Aorta (tissue), 5 donors: Measurements from ENCODE around the gene NPFFR1. TPM values are rescaled to one million over a fixed set of nuclear protein-coding genes. Genes with fewer than 3 reads are reported as not detected.

Source experiments
- ATAC-seq: fragments of 200-7000 bp; cut with Tn5 transposase; one replicate; pipeline ENCODE4 v1.9.1; 2022; ENCODE audit warnings: moderate library complexity; ENCODE audit not compliant: low FRiP score
- DNase-seq, 2 donors: peaks; one replicate each; pipeline ENCODE4 v3.0.0-alpha.2; 2020
- H3K27ac ChIP-seq, 2 donors: one replicate each; pipeline ENCODE4 v1.5.1; 2013; ENCODE audit warnings: low read length in 2 of 2, mild to moderate bottlenecking in 2 of 2, moderate library complexity in 2 of 2, control low read depth in 1 of 2, inconsistent platforms in 1 of 2, low read depth in 1 of 2
- H3K27me3 ChIP-seq, 2 donors: one replicate each; pipeline ENCODE4 v1.6.1; 2013; ENCODE audit warnings: control low read depth in 1 of 2, low read length in 1 of 2, mild to moderate bottlenecking in 1 of 2, moderate library complexity in 1 of 2; ENCODE audit not compliant: insufficient read depth in 2 of 2, control insufficient read depth in 1 of 2
- H3K36me3 ChIP-seq, 2 donors: one replicate each; pipeline ENCODE4 v1.6.1; 2013; ENCODE audit warnings: control low read depth in 1 of 2, low read length in 1 of 2, mild to moderate bottlenecking in 1 of 2; ENCODE audit not compliant: insufficient read depth in 2 of 2, control insufficient read depth in 1 of 2
- H3K4me1 ChIP-seq, 2 donors: one replicate each; pipeline ENCODE4 v1.6.1; 2013; ENCODE audit warnings: low read length in 2 of 2, control low read depth in 1 of 2, mild to moderate bottlenecking in 1 of 2, moderate library complexity in 1 of 2; ENCODE audit not compliant: insufficient read depth in 2 of 2, control insufficient read depth in 1 of 2
- H3K4me3 ChIP-seq, 2 donors: one replicate each; pipeline ENCODE4 v1.5.1; 2013; ENCODE audit warnings: low read length in 2 of 2, control low read depth in 1 of 2, mild to moderate bottlenecking in 1 of 2
- H3K9me3 ChIP-seq: one replicate; pipeline ENCODE4 v1.6.1; 2013; ENCODE audit warnings: mild to moderate bottlenecking, low read length; ENCODE audit not compliant: control insufficient read depth
- WGBS, 2 donors: extraction: QIAGEN DNeasy Blood & Tissue Kit; methylation state at CpG; one replicate each; pipeline ENCODE4 v1.1.7; 2013; 5-methylcytosine and 5-hydroxymethylcytosine counted together
- intact Hi-C, 2 donors: fragments of 100-400 bp; cut with DNase I; formaldehyde crosslinking; loops; one replicate each; pipeline versions ENCODE4 v1.14.2 to v1.15.0; 2022
- long read RNA-seq, 2 donors: library from polyadenylated mRNA; unstranded; transcript quantifications; one replicate each; pipeline ENCODE4 v2.0.0, GENCODE V29; 2020 to 2021
- polyA plus RNA-seq, 2 donors: library from polyadenylated mRNA; stranded (reverse); fragments of 200-250 nt; gene quantifications; one replicate each; pipeline ENCODE4 v1.2.3, GENCODE V29; 2013
- total RNA-seq, 2 donors: library from RNA; stranded (reverse); fragmentation: NEBNext Ultra II Directional; extraction: Animal tissue kit (Norgen Biotek cat#: 25700); gene quantifications; one replicate each; pipeline ENCODE4 v1.2.1, GENCODE V29; 2021
- donor health status: healthy with polysubstance abuse.
- donor health status: Bipolar disorder and iron deficiency.
- donor health status: DM: no; HTN: no; CAD: no.
- donor health status: DM: no; HTN: no; CAD: no.
- donor health status: DM: yes; HTN: yes; CAD: no.

Gene NPFFR1, protein sequence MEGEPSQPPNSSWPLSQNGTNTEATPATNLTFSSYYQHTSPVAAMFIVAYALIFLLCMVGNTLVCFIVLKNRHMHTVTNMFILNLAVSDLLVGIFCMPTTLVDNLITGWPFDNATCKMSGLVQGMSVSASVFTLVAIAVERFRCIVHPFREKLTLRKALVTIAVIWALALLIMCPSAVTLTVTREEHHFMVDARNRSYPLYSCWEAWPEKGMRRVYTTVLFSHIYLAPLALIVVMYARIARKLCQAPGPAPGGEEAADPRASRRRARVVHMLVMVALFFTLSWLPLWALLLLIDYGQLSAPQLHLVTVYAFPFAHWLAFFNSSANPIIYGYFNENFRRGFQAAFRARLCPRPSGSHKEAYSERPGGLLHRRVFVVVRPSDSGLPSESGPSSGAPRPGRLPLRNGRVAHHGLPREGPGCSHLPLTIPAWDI
- under 1 TPM; 0.03 to 0.06 TPM for total RNA-seq
- under 1 TPM in 1 of 2 donors, not detected in 1; under 0.01 TPM for polyA plus RNA-seq
- long read RNA-seq, donor 1: 0 reads
- long read RNA-seq, donor 2: 0 reads

GRCh38 chr10:70283445-70284399 is at the start of gene NPFFR1:
NPFFR1 (minus strand) TSS chr10:70284004; CDS start chr10:70283676, 328 bp downstream.
- H3K9me3 ChIP-seq: no peaks in the 10 kb centered on the region
- no peaks in the 10 kb centered on the region for H3K4me1 ChIP-seq
- no peaks in the 10 kb centered on the region for H3K27me3 ChIP-seq
- intact Hi-C loops: no loop called here
- peak; percentile 65 for ATAC-seq
- no peak within 1 kb of the TSS for H3K27ac ChIP-seq
- no peaks in the 10 kb centered on the region for H3K36me3 ChIP-seq
- 7 to 8% methylated on average over 54 to 63 of the region's 63 CpGs for WGBS, 2 donors
- no peak within 1 kb of the TSS for H3K4me3 ChIP-seq
- DNase-seq: no peak

GRCh38 chr10:70333268-70333667 is 49.5 kb upstream of the NPFFR1 start:
- 97 to 99% methylated on average over 2 of the region's 2 CpGs for WGBS, 2 donors
- no peak for ATAC-seq
- Histone ChIP-seq H3K36me3 (no peaks in the 10 kb centered on the region), H3K27me3 (no peaks in the 10 kb centered on the region), H3K4me3 (no peak overlapping the region), H3K9me3 (no peaks in the 10 kb centered on the region), H3K4me1 (no peaks in the 10 kb centered on the region), H3K27ac (no peak overlapping the region)
- no peak for DNase-seq
- intact Hi-C loops: no loop called here

- Histone ChIP-seq H3K36me3 (no peaks in the 10 kb centered on the region), H3K9me3 (no peaks in the 10 kb centered on the region), H3K27me3 (no peaks in the 10 kb centered on the region), H3K4me1 (no peaks in the 10 kb centered on the region), H3K4me3 (no peak overlapping the region), H3K27ac (no peak overlapping the region)
- peak; percentile 74 for ATAC-seq
- 29 to 30% methylated on average over 10 of the region's 10 CpGs for whole genome bisulfite sequencing, 2 donors
- no peak for DNase-seq
- intact Hi-C loops: no loop called here
Measured at GRCh38 chr10:70331486-70332268, 47.9 kb upstream of the NPFFR1 start.

DNA sequence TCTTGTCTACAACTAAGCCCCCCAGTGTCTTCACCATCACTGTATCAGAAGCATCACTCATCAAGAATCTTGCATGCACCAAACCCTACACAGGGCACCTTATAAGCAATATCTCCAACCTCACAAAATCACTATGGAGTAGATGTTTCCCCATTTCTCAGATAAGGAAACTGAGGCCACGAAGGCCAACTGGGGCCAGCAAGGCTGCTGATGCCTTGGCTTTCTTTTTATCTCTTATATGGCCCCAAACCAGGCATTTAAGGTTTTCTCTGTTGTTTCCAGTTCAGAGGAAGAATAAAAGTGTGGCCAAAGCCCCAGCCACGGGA is 47.3 kb upstream of the NPFFR1 start:
- ATAC-seq (no peak), DNase-seq (no peak)
- no peaks in the 10 kb centered on the region for H3K4me1 ChIP-seq
- no peaks in the 10 kb centered on the region for H3K27me3 ChIP-seq
- H3K36me3 ChIP-seq: no peaks in the 10 kb centered on the region
- H3K9me3 ChIP-seq: no peaks in the 10 kb centered on the region
- no peak overlapping the region for H3K4me3 ChIP-seq
- H3K27ac ChIP-seq: no peak overlapping the region
- WGBS, 2 donors: 50 to 59% methylated on average over 2 of the region's 2 CpGs
- intact Hi-C loops: no loop called here

GRCh38 chr10:70330671-70331070 is 46.9 kb upstream of the NPFFR1 start:
- Histone ChIP-seq H3K4me1 (no peaks in the 10 kb centered on the region), H3K36me3 (no peaks in the 10 kb centered on the region), H3K9me3 (no peaks in the 10 kb centered on the region), H3K27me3 (no peaks in the 10 kb centered on the region), H3K27ac (no peak overlapping the region), H3K4me3 (no peak overlapping the region)
- no peak for DNase-seq
- intact Hi-C loops: no loop called here
- no peak for ATAC-seq
- 92% methylated on average over 9 of the region's 9 CpGs for WGBS, 2 donors

- intact Hi-C loops: no loop called here
- ATAC-seq (no peak), DNase-seq (no peak)
- Histone ChIP-seq H3K4me1 (no peaks in the 10 kb centered on the region), H3K4me3 (no peak overlapping the region), H3K36me3 (no peaks in the 10 kb centered on the region), H3K27me3 (no peaks in the 10 kb centered on the region), H3K27ac (no peak overlapping the region), H3K9me3 (no peaks in the 10 kb centered on the region)
- WGBS, 2 donors: 83% methylated on average over 4 of the region's 4 CpGs
Measured at GRCh38 chr10:70328967-70329366, 45.2 kb upstream of the NPFFR1 start.

DNA sequence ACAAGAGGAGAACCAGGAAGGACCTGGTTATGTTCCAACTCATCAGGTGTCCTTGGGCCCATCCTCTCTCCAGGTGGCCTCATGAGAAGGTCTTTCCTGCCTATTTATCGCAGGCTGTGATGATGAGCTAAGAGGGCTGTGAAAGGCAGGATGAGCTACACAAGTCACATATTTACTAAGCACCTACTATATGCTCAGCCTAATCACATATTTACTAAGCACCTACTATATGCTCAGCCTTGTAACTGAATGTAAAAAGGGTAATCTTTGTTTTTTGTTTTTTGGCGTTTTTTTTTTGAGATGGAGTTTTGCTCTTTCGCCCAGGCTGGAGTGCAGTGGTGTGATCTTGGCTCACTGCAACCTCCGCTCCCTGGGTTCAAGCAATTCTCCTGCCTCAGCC is 44.2 kb upstream of the NPFFR1 start:
- no peaks in the 10 kb centered on the region for H3K36me3 ChIP-seq
- no peaks in the 10 kb centered on the region for H3K27me3 ChIP-seq
- 96 to 97% methylated on average over 4 of the region's 4 CpGs for WGBS, 2 donors
- intact Hi-C loops: no loop called here
- H3K4me1 ChIP-seq: no peaks in the 10 kb centered on the region
- no peak overlapping the region for H3K27ac ChIP-seq
- ATAC-seq (no peak), DNase-seq (no peak)
- no peak overlapping the region for H3K4me3 ChIP-seq
- no peaks in the 10 kb centered on the region for H3K9me3 ChIP-seq

- H3K4me1 ChIP-seq: no peaks in the 10 kb centered on the region
- DNase-seq (no peak), ATAC-seq (no peak)
- no peak overlapping the region for H3K4me3 ChIP-seq
- H3K27ac ChIP-seq: no peak overlapping the region
- no peaks in the 10 kb centered on the region for H3K9me3 ChIP-seq
- 91% methylated on average over 10 of the region's 10 CpGs for WGBS, 2 donors
- no peaks in the 10 kb centered on the region for H3K36me3 ChIP-seq
- intact Hi-C loops: no loop called here
- no peaks in the 10 kb centered on the region for H3K27me3 ChIP-seq
Measured at GRCh38 chr10:70324951-70325781, 41.4 kb upstream of the NPFFR1 start.
